ENCODE results near the gene RAG2.

RAG2 gene

DNA sequence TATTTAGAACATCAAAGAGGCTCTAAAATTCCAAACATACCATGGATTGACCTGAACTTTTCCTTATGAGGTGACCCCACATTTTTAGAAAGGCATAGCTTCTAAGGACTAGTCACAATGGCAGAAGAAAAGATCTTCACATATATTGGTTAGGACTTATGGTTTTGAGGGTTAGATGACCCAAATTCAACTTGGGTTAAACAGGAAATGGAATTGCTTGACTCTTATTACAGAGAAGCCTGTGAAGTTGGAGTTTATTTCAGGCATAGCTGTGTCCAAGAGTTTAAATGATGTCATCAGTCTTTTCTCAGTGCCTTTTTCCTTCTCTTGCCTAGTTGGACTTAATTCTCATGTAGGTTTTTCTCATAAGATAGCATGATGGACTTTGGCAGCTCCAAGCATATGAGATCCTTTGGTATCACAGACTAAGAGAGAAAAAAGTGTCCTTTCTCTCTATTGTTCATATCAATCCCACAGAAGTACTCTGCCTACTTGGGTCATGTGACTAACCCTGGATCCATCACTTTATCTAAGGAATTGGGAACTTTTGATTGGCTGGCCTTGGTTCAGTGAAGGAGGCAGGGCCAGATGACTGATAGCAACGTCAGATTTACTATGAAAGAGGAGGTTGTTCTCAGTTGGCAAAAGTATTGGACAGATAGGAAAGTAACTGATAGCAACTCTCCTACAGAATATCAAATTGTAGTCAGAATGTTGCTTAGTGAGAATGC, 47.5 kb downstream of the RAG2 start:
- DNase-seq (ENCODE audit: low spot score): no peak

Measured in AG08396 (cell line).